HCT116 (cell line): Measurements from ENCODE around the gene OSBP2. TPM values are rescaled to one million over a fixed set of nuclear protein-coding genes. Genes with fewer than 3 reads are reported as not detected.

ENCODE experiments used
- ATAC-seq: fragments of 200-7000 bp; cut with Tn5 transposase; 2 replicates; pipeline ENCODE4 v1.9.1; 2020; ENCODE audit warnings: mild to moderate bottlenecking, moderate library complexity
- BruUV-seq: library from RNA; stranded (reverse); fragments of 400-500 nt; replicated peaks from 2 replicates; lab custom pipeline; 2021; lab: Mats Ljungman, UMichigan
- CTCF ChIA-PET: fragments of 300-600 bp; sonication (Branson Sonifier 250); formaldehyde crosslinking; loops from one replicate; lab custom pipeline; 2021; ENCODE audit warnings: antibody characterized with exemption; lab: Charles Lee
- POLR2A ChIA-PET: fragments of 300-600, 350-600 bp; sonication (Branson Sonifier 250); formaldehyde crosslinking; loops from one replicate; lab custom pipeline; 2021; ENCODE audit warnings: antibody characterized with exemption; lab: Charles Lee
- RAD21 ChIA-PET, 2 experiments: fragments of 300-600 bp; sonication (Branson Sonifier 250); formaldehyde crosslinking; loops; one replicate each; lab custom pipeline; 2023; ENCODE audit warnings: low total read pairs in 2 of 2; ENCODE audit not compliant: uncharacterized antibody in 2 of 2, unreplicated experiment in 2 of 2, low non-redundant PET in 1 of 2; lab: Charles Lee
- DNase-seq: peaks from one replicate; pipeline ENCODE4 v3.0.0-alpha.2; 2010; ENCODE audit warnings: low read depth, low spot score
- H2AFZ ChIP-seq: fragments of 200-600 bp; shearing (Covaris generic), sonication (generic); 2 replicates; pipeline ENCODE4 v1.6.1; 2017; ENCODE audit warnings: low read depth, mixed run types, mixed read lengths, antibody characterized with exemption, low read length; ENCODE audit not compliant: poor library complexity, severe bottlenecking
- H3K27ac ChIP-seq: 2 replicates; pipeline ENCODE4 v1.5.1; 2012; ENCODE audit warnings: low read depth, low read length
- H3K27me3 ChIP-seq: fragments of 200-600 bp; sonication (generic); 2 replicates; pipeline ENCODE4 v1.6.1; 2016; ENCODE audit warnings: mixed run types, low read length, mixed read lengths; ENCODE audit not compliant: insufficient read depth
- H3K36me3 ChIP-seq, 2 experiments: fragments of 200-500 bp in 1 of 2; fragments of 200-600 bp in 1 of 2; sonication (Bioruptor generic) in 1 of 2; sonication (generic) in 1 of 2; 2 replicates each; pipeline versions ENCODE4 v1.5.1 to v1.6.1; 2014 to 2016; ENCODE audit warnings: low read length in 2 of 2, inconsistent platforms in 1 of 2, mixed read lengths in 1 of 2, mixed run types in 1 of 2; ENCODE audit not compliant: insufficient read depth in 2 of 2, control insufficient read depth in 1 of 2
- H3K4me1 ChIP-seq, 2 experiments: fragments of 200-600 bp in 1 of 2; sonication (generic) in 1 of 2; 2 replicates each; pipeline versions ENCODE4 v1.5.1 to v1.6.1; 2012 to 2017; ENCODE audit warnings: low read length in 2 of 2, inconsistent platforms in 1 of 2, mild to moderate bottlenecking in 1 of 2, mixed read lengths in 1 of 2, mixed run types in 1 of 2, moderate library complexity in 1 of 2; ENCODE audit not compliant: insufficient read depth in 2 of 2, control insufficient read depth in 1 of 2
- H3K4me2 ChIP-seq: fragments of 200-600 bp; sonication (generic); 2 replicates; pipeline ENCODE4 v1.6.1; 2017; ENCODE audit warnings: mixed run types, low read length, mixed read lengths
- H3K4me3 ChIP-seq, 2 experiments: fragments of 200-600 bp in 1 of 2; sonication (generic) in 1 of 2; replicated peaks in 1 of 2; 2 replicates each; pipeline ENCODE4 v1.5.1; 2011 to 2016; ENCODE audit warnings: low read length in 2 of 2, control low read depth in 1 of 2, low read depth in 1 of 2, mild to moderate bottlenecking in 1 of 2, mixed read lengths in 1 of 2, mixed run types in 1 of 2
- H3K79me2 ChIP-seq: fragments of 200-600 bp; sonication (generic); 2 replicates; pipeline ENCODE4 v1.6.1; 2017; ENCODE audit warnings: mild to moderate bottlenecking, mixed run types, low read length, moderate library complexity, mixed read lengths; ENCODE audit not compliant: insufficient read depth
- H3K9ac ChIP-seq: fragments of 200-600 bp; sonication (generic); 2 replicates; pipeline ENCODE4 v1.6.1; 2016; ENCODE audit warnings: low read length, mixed read lengths
- H3K9me2 ChIP-seq: fragments of 200-600 bp; sonication (generic), shearing (Covaris generic); 2 replicates; pipeline ENCODE4 v1.6.1; 2017; ENCODE audit warnings: mixed run types, mild to moderate bottlenecking, moderate library complexity; ENCODE audit not compliant: insufficient read depth
- H3K9me3 ChIP-seq, 2 experiments: fragments of 200-500 bp in 1 of 2; fragments of 200-600 bp in 1 of 2; sonication (Bioruptor generic) in 1 of 2; sonication (generic) in 1 of 2; 2 replicates each; pipeline ENCODE4 v1.6.1; 2014 to 2017; ENCODE audit warnings: low read length in 2 of 2, mixed read lengths in 2 of 2, inconsistent platforms in 1 of 2, low read depth in 1 of 2, mild to moderate bottlenecking in 1 of 2, mixed run types in 1 of 2, moderate library complexity in 1 of 2; ENCODE audit not compliant: control insufficient read depth in 1 of 2, insufficient read depth in 1 of 2
- H4K20me1 ChIP-seq: fragments of 200-600 bp; sonication (generic), shearing (Covaris generic); 2 replicates; pipeline ENCODE4 v1.6.1; 2017; ENCODE audit warnings: mixed run types, mild to moderate bottlenecking, moderate library complexity; ENCODE audit not compliant: insufficient read depth
- CEBPB ChIP-seq: IDR thresholded peaks from 2 replicates; pipeline ENCODE4 v1.6.1; 2012; ENCODE audit warnings: low read depth
- CTCF ChIP-seq, 3 experiments: fragments of 200-600 bp in 1 of 3; sonication (generic) in 1 of 3; IDR thresholded peaks in 2 of 3; conservative IDR thresholded peaks in 1 of 3; 2 replicates each; pipeline ENCODE4 v1.5.1; 2012 to 2017; ENCODE audit warnings: low read depth in 2 of 3, low read length in 2 of 3, antibody characterized with exemption in 1 of 3, borderline replicate concordance in 1 of 3, control low read depth in 1 of 3, mild to moderate bottlenecking in 1 of 3, mixed read lengths in 1 of 3, mixed run types in 1 of 3, moderate library complexity in 1 of 3; ENCODE audit not compliant: insufficient read depth in 1 of 3
- EGR1 ChIP-seq: IDR thresholded peaks from 2 replicates; pipeline ENCODE4 v1.6.1; 2012; ENCODE audit warnings: low read depth
- EZH2phosphoT487 ChIP-seq: fragments of 200-600 bp; IDR thresholded peaks from 2 replicates; pipeline ENCODE4 v1.6.1; 2018; ENCODE audit warnings: antibody characterized with exemption, borderline replicate concordance
- POLR2A ChIP-seq: IDR thresholded peaks from 2 replicates; pipeline ENCODE4 v1.7.0; 2011; ENCODE audit warnings: borderline replicate concordance; ENCODE audit not compliant: insufficient read depth, insufficient read length; ENCODE audit errors: extremely low read depth
- SIN3A ChIP-seq: IDR thresholded peaks from 2 replicates; pipeline ENCODE4 v1.6.1; 2012; ENCODE audit warnings: low read depth
- SP1 ChIP-seq: IDR thresholded peaks from 2 replicates; pipeline ENCODE4 v1.6.1; 2012; ENCODE audit warnings: low read depth
- ZBTB33 ChIP-seq: IDR thresholded peaks from 2 replicates; pipeline ENCODE4 v1.6.1; 2011; ENCODE audit warnings: mild to moderate bottlenecking, low read length, moderate library complexity; ENCODE audit not compliant: insufficient replicate concordance; ENCODE audit errors: extremely low read depth
- ZFX ChIP-seq: fragments of 450-650 bp; IDR thresholded peaks from 2 replicates; pipeline ENCODE4 v1.6.1; 2017
- ZNF274 ChIP-seq: fragments of 200-500 bp; sonication (Bioruptor generic); IDR thresholded peaks from 2 replicates; pipeline ENCODE4 v1.6.1; 2014; ENCODE audit warnings: mild to moderate bottlenecking, low read depth, low read length, inconsistent platforms
- intact Hi-C: fragments of 100-400 bp; cut with micrococcal nuclease; formaldehyde crosslinking; loops from 2 replicates; pipeline ENCODE4 v1.10.0; 2022
- total RNA-seq: library from RNA; stranded (reverse); gene quantifications from one replicate; pipeline ENCODE4 v1.2.1, GENCODE V29; 2021; ENCODE audit not compliant: unreplicated experiment

Gene OSBP2
- total RNA-seq, 1 experiment from 2014 or later = 12.9 TPM

GRCh38 chr22:30906946-30907345 lies 212.3 kb downstream of the OSBP2 start:
- Histone ChIP-seq H3K27ac (no peak overlapping the region), H3K36me3 (no peaks in the 10 kb centered on the region), H3K4me3 (no peak overlapping the region), H3K79me2 (no peaks in the 10 kb centered on the region), H3K9me2 (no peaks in the 10 kb centered on the region; the same call in 1 of the 2 replicates), H3K9ac (no peak overlapping the region), H3K4me2 (no peak overlapping the region), H3K9me3 (no peaks in the 10 kb centered on the region), H2AFZ (no peak overlapping the region), H3K27me3 (no peaks in the 10 kb centered on the region), H4K20me1 (no peaks in the 10 kb centered on the region), H3K4me1 (peaks cover 0 to 9% of the 10 kb centered on the region in 2 experiments; a peak in 1 of 4 replicates)
- ATAC-seq = no peak
- no TSS peak for BruUV-seq
- POLR2A ChIA-PET = no interaction called here
- TF ChIP-seq CEBPB = no peak
- no peak for DNase-seq
- intact Hi-C loops = no loop called here
- CTCF ChIA-PET = no interaction called here
- RAD21 ChIA-PET = no interaction called here

- ChIA-PET POLR2A (no interaction called here), CTCF (no interaction called here)
Observed at GRCh38 chr22:30908051-30908461, 213.4 kb downstream of the OSBP2 start.

More at GRCh38 chr22:30908051-30908461, 213.4 kb downstream of the OSBP2 start:
- peaks cover 0 to 9% of the 10 kb centered on the region in 2 experiments; a peak in 1 of 4 replicates for H3K4me1 ChIP-seq
- no peaks in the 10 kb centered on the region for H3K79me2 ChIP-seq
- no peak overlapping the region for H3K4me2 ChIP-seq
- no peaks in the 10 kb centered on the region for H3K9me3 ChIP-seq
- H4K20me1 ChIP-seq = no peaks in the 10 kb centered on the region
- H2AFZ ChIP-seq = no peak overlapping the region
- H3K36me3 ChIP-seq = no peaks in the 10 kb centered on the region
- H3K4me3 ChIP-seq = no peak overlapping the region
- H3K9me2 ChIP-seq = no peaks in the 10 kb centered on the region; the same call in 1 of the 2 replicates
- no peaks in the 10 kb centered on the region for H3K27me3 ChIP-seq
- TF ChIP-seq SP1 = no peak
- no peak for TF ChIP-seq ZBTB33
- no peak for TF ChIP-seq EZH2phosphoT487
- TF ChIP-seq ZNF274 = no peak
- TF ChIP-seq CTCF (IDR thresholded peaks at IDR 0.05 in 2 of 3, conservative IDR thresholded peaks at IDR 0.05 in 1 of 3; ENCODE audit: borderline replicate concordance in 1 of 3, insufficient read depth in 1 of 3, low read depth in 2 of 3, low read length in 2 of 3) = no peak
- no peak for TF ChIP-seq SIN3A
- no peak for TF ChIP-seq EGR1
- TF ChIP-seq POLR2A = no peak
- no peak for TF ChIP-seq ZFX
- BruUV-seq = no TSS peak
- H3K27ac ChIP-seq = no peak overlapping the region
- RAD21 ChIA-PET = no interaction called here
- DNase-seq (no peak), ATAC-seq (no peak)
- intact Hi-C loops = no loop called here
- no peak overlapping the region for H3K9ac ChIP-seq
